Measurements from ENCODE around the gene CELF4. TPM values are rescaled to one million over a fixed set of nuclear protein-coding genes. Genes with fewer than 3 reads are reported as not detected.

CELF4 gene
- total RNA-seq, 4 donors from 2014 or later: 0.16 to 0.59 TPM; not detected in 2

GRCh38 chr18:37551249-37551648, 14.3 kb downstream of the CELF4 start:
- intact Hi-C loops (cut with DNase I; ENCODE audit: low total_unique reads): no loop called here
- H3K4me3 ChIP-seq (ENCODE audit: low read depth, poor library complexity, severe bottlenecking): no peak overlapping the region
- TF ChIP-seq, protein P1, sequence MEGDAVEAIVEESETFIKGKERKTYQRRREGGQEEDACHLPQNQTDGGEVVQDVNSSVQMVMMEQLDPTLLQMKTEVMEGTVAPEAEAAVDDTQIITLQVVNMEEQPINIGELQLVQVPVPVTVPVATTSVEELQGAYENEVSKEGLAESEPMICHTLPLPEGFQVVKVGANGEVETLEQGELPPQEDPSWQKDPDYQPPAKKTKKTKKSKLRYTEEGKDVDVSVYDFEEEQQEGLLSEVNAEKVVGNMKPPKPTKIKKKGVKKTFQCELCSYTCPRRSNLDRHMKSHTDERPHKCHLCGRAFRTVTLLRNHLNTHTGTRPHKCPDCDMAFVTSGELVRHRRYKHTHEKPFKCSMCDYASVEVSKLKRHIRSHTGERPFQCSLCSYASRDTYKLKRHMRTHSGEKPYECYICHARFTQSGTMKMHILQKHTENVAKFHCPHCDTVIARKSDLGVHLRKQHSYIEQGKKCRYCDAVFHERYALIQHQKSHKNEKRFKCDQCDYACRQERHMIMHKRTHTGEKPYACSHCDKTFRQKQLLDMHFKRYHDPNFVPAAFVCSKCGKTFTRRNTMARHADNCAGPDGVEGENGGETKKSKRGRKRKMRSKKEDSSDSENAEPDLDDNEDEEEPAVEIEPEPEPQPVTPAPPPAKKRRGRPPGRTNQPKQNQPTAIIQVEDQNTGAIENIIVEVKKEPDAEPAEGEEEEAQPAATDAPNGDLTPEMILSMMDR (IDR thresholded peaks at IDR 0.05): no peak
- no peak for TF ChIP-seq POLR2A (IDR thresholded peaks at IDR 0.05)
- DNase-seq (ENCODE audit: low spot score in 2 of 2): no peak
- 66 to 85% methylated on average over 3 of the region's 3 CpGs for WGBS, 2 donors

- intact Hi-C loops (cut with DNase I; ENCODE audit: low total_unique reads): no loop called here
- no peak for TF ChIP-seq POLR2A (IDR thresholded peaks at IDR 0.05)
- TF ChIP-seq, protein P1 (IDR thresholded peaks at IDR 0.05): no peak
- WGBS, 2 donors: 82 to 89% methylated on average over 10 of the region's 10 CpGs
- no peak for DNase-seq (ENCODE audit: low spot score in 2 of 2)
- no peak overlapping the region for H3K4me3 ChIP-seq (ENCODE audit: low read depth, poor library complexity, severe bottlenecking)
Measured at GRCh38 chr18:37550118-37550875, 15.3 kb downstream of the CELF4 start.

- TF ChIP-seq, protein P1 (IDR thresholded peaks at IDR 0.05): no peak
- no peak for TF ChIP-seq POLR2A (IDR thresholded peaks at IDR 0.05)
- intact Hi-C loops (cut with DNase I; ENCODE audit: low total_unique reads): no loop called here
- DNase-seq (ENCODE audit: low spot score in 2 of 2): no peak
- no peak overlapping the region for H3K4me3 ChIP-seq (ENCODE audit: low read depth, poor library complexity, severe bottlenecking)
- WGBS, 2 donors: 81 to 82% methylated on average over 10 of the region's 12 CpGs
Measured at GRCh38 chr18:37548679-37549289, 16.8 kb downstream of the CELF4 start.

- intact Hi-C loops (cut with DNase I; ENCODE audit: low total_unique reads): no loop called here
- TF ChIP-seq POLR2A (IDR thresholded peaks at IDR 0.05): no peak
- TF ChIP-seq, protein P1 (IDR thresholded peaks at IDR 0.05): no peak
- DNase-seq (ENCODE audit: low spot score in 2 of 2): no peak
- 60 to 69% methylated on average over 4 of the region's 4 CpGs for WGBS, 2 donors
- no peak overlapping the region for H3K4me3 ChIP-seq (ENCODE audit: low read depth, poor library complexity, severe bottlenecking)
Measured at GRCh38 chr18:37547196-37547827, 18.3 kb downstream of the CELF4 start.

- no peak overlapping the region for H3K4me3 ChIP-seq (ENCODE audit: low read depth, poor library complexity, severe bottlenecking)
- 75 to 77% methylated on average over 4 of the region's 4 CpGs for WGBS, 2 donors
- intact Hi-C loops (cut with DNase I; ENCODE audit: low total_unique reads): no loop called here
- no peak for DNase-seq (ENCODE audit: low spot score in 2 of 2)
- TF ChIP-seq, protein P1 (IDR thresholded peaks at IDR 0.05): no peak
- TF ChIP-seq POLR2A (IDR thresholded peaks at IDR 0.05): no peak
Measured at GRCh38 chr18:37546651-37547050, 18.9 kb downstream of the CELF4 start.

Measured in lower leg skin (tissue), 4 donors.